H9 (cell line): ENCODE measurements around the gene NEURL3. TPM values are rescaled to one million over a fixed set of nuclear protein-coding genes. Genes with fewer than 3 reads are reported as not detected.

Experiments used
- DNase-seq: peaks from one replicate; pipeline ENCODE4 v3.0.0-alpha.2; 2017
- H2AFZ ChIP-seq: one replicate; pipeline ENCODE4 v1.6.1; 2013; ENCODE audit warnings: mild to moderate bottlenecking, low read length, control low read depth, moderate library complexity
- H2AK5ac ChIP-seq: 2 replicates; pipeline ENCODE4 v1.6.1; 2013; ENCODE audit warnings: low read length, control low read depth, mixed read lengths; ENCODE audit not compliant: insufficient read length
- H2BK120ac ChIP-seq: one replicate; pipeline ENCODE4 v1.6.1; 2013; ENCODE audit warnings: low read depth, mild to moderate bottlenecking, low read length, control low read depth, inconsistent platforms; ENCODE audit not compliant: poor library complexity, severe bottlenecking
- H2BK12ac ChIP-seq: 2 replicates; pipeline ENCODE4 v1.6.1; 2013; ENCODE audit warnings: low read length, control low read depth, mixed read lengths, low read depth; ENCODE audit not compliant: insufficient read length
- H2BK15ac ChIP-seq: 2 replicates; pipeline ENCODE4 v1.6.1; 2013; ENCODE audit warnings: low read depth, low read length, control low read depth
- H2BK20ac ChIP-seq: one replicate; pipeline ENCODE4 v1.6.1; 2013; ENCODE audit warnings: low read depth, mild to moderate bottlenecking, low read length, control low read depth, inconsistent platforms; ENCODE audit not compliant: poor library complexity, severe bottlenecking
- H2BK5ac ChIP-seq: 2 replicates; pipeline ENCODE4 v1.6.1; 2013; ENCODE audit warnings: low read length, control low read depth, mixed read lengths; ENCODE audit not compliant: insufficient read length
- H3K14ac ChIP-seq: 2 replicates; pipeline ENCODE4 v1.6.1; 2013; ENCODE audit warnings: low read length, control low read depth; ENCODE audit not compliant: insufficient read depth
- H3K18ac ChIP-seq: 2 replicates; pipeline ENCODE4 v1.6.1; 2013; ENCODE audit warnings: low read depth, mild to moderate bottlenecking, mixed read lengths, low read length, control low read depth; ENCODE audit not compliant: insufficient read length
- H3K23ac ChIP-seq: 2 replicates; pipeline ENCODE4 v1.6.1; 2013; ENCODE audit warnings: low read length, control low read depth, mixed read lengths, low read depth; ENCODE audit not compliant: insufficient read length
- H3K23me2 ChIP-seq: 2 replicates; pipeline ENCODE4 v1.6.1; 2013; ENCODE audit warnings: low read depth, mild to moderate bottlenecking, mixed read lengths, low read length, control low read depth; ENCODE audit not compliant: insufficient read length, poor library complexity, severe bottlenecking
- H3K27ac ChIP-seq: 2 replicates; pipeline ENCODE4 v1.5.1; 2013; ENCODE audit warnings: low read length, control low read depth, mixed read lengths, low read depth; ENCODE audit not compliant: insufficient read length
- H3K27me3 ChIP-seq: 2 replicates; pipeline ENCODE4 v1.6.1; 2013; ENCODE audit warnings: low read length, control low read depth, inconsistent platforms; ENCODE audit not compliant: insufficient read depth
- H3K4ac ChIP-seq: 2 replicates; pipeline ENCODE4 v1.6.1; 2013; ENCODE audit warnings: low read depth, mild to moderate bottlenecking, control low read depth, inconsistent platforms, low read length, moderate library complexity
- H3K4me1 ChIP-seq: 2 replicates; pipeline ENCODE4 v1.6.1; 2013; ENCODE audit warnings: low read length, control low read depth, inconsistent platforms; ENCODE audit not compliant: insufficient read depth
- H3K4me2 ChIP-seq: 2 replicates; pipeline ENCODE4 v1.6.1; 2013; ENCODE audit warnings: low read length, control low read depth, mixed read lengths; ENCODE audit not compliant: insufficient read length, insufficient read depth
- H3K56ac ChIP-seq: 2 replicates; pipeline ENCODE4 v1.6.1; 2013; ENCODE audit warnings: low read depth, mild to moderate bottlenecking, mixed read lengths, low read length, control low read depth; ENCODE audit not compliant: insufficient read length
- H3K79me1 ChIP-seq: 2 replicates; pipeline ENCODE4 v1.6.1; 2013; ENCODE audit warnings: low read depth, mild to moderate bottlenecking, moderate library complexity, low read length, control low read depth, inconsistent platforms; ENCODE audit not compliant: insufficient read depth, poor library complexity, severe bottlenecking
- H3K79me2 ChIP-seq: 2 replicates; pipeline ENCODE4 v1.6.1; 2013; ENCODE audit warnings: low read length, control low read depth, inconsistent platforms; ENCODE audit not compliant: insufficient read depth
- H3K9ac ChIP-seq: 2 replicates; pipeline ENCODE4 v1.6.1; 2013; ENCODE audit warnings: low read length, control low read depth, mixed read lengths; ENCODE audit not compliant: insufficient read length; ENCODE audit errors: extremely low read depth
- H3K9me3 ChIP-seq: one replicate; pipeline ENCODE4 v1.6.1; 2013; ENCODE audit warnings: low read depth, low read length, inconsistent platforms; ENCODE audit not compliant: control insufficient read depth
- H3T11ph ChIP-seq: one replicate; pipeline ENCODE4 v1.6.1; 2013; ENCODE audit warnings: mild to moderate bottlenecking, low read length, control low read depth, inconsistent platforms
- H4K20me1 ChIP-seq: one replicate; pipeline ENCODE4 v1.6.1; 2013; ENCODE audit not compliant: control insufficient read depth, insufficient read length, insufficient read depth
- H4K5ac ChIP-seq: 2 replicates; pipeline ENCODE4 v1.6.1; 2013; ENCODE audit warnings: low read depth, mild to moderate bottlenecking, mixed read lengths, low read length, control low read depth; ENCODE audit not compliant: insufficient read length
- H4K8ac ChIP-seq: replicated peaks from 2 replicates; pipeline ENCODE4 v1.6.1; 2013; ENCODE audit warnings: low read length, control low read depth, mixed read lengths, low read depth; ENCODE audit not compliant: insufficient read length
- H4K91ac ChIP-seq: 2 replicates; pipeline ENCODE4 v1.6.1; 2013; ENCODE audit warnings: low read depth, mild to moderate bottlenecking, moderate library complexity, mixed read lengths, low read length, control low read depth; ENCODE audit not compliant: insufficient read length
- H3K27ac Mint-ChIP-seq, 3 experiments: 2 replicates in 2 of 3; 3 replicates in 1 of 3; pipeline ENCODE4 v1.8.0; 2020 to 2021; ENCODE audit warnings: mixed read lengths in 3 of 3, mild to moderate bottlenecking in 1 of 3, moderate library complexity in 1 of 3
- H3K27me3 Mint-ChIP-seq: 2 replicates; pipeline ENCODE4 v1.8.0; 2021; ENCODE audit warnings: low read depth, mild to moderate bottlenecking, moderate library complexity, mixed read lengths
- H3K36me3 Mint-ChIP-seq, 3 experiments: 2 replicates in 2 of 3; 3 replicates in 1 of 3; pipeline ENCODE4 v1.8.0; 2020 to 2021; ENCODE audit warnings: low read depth in 3 of 3, mixed read lengths in 3 of 3; ENCODE audit not compliant: insufficient read depth in 1 of 3
- H3K4me1 Mint-ChIP-seq, 2 experiments: 2 replicates each; pipeline ENCODE4 v1.8.0; 2020; ENCODE audit warnings: mixed read lengths in 2 of 2
- H3K4me3 Mint-ChIP-seq, 2 experiments: 2 replicates in 1 of 2; 3 replicates in 1 of 2; pipeline ENCODE4 v1.8.0; 2020 to 2021; ENCODE audit warnings: mild to moderate bottlenecking in 2 of 2, mixed read lengths in 2 of 2, moderate library complexity in 1 of 2
- H3K9me3 Mint-ChIP-seq, 2 experiments: 2 replicates in 1 of 2; 3 replicates in 1 of 2; pipeline ENCODE4 v1.8.0; 2020; ENCODE audit warnings: mild to moderate bottlenecking in 2 of 2, mixed read lengths in 2 of 2, moderate library complexity in 1 of 2
- CTCF ChIP-seq: fragments of 200-600 bp; sonication (generic); conservative IDR thresholded peaks from 3 replicates; pipeline ENCODE4 v1.8.0; 2021; ENCODE audit warnings: antibody characterized with exemption, mild to moderate bottlenecking
- WGBS: extraction: QIAGEN DNeasy Blood & Tissue Kit; methylation state at CpG from one replicate; pipeline ENCODE4 v1.1.7; 2013; ENCODE audit warnings: missing lambda C conversion rate, low lambda C conversion rate, mixed read lengths; ENCODE audit not compliant: insufficient read length; ENCODE audit errors: extremely low coverage; 5-methylcytosine and 5-hydroxymethylcytosine counted together
- total RNA-seq: library from RNA; stranded (reverse); gene quantifications from 2 replicates; pipeline ENCODE4 v1.2.1, GENCODE V29; 2021

Gene NEURL3
- total RNA-seq, 1 experiment from 2014 or later = not detected

- Histone ChIP-seq H2AK5ac (no peak overlapping the region), H3K79me1 (no peaks in the 10 kb centered on the region), H3K23ac (no peak overlapping the region), H2BK20ac (no peak overlapping the region), H4K5ac (no peak overlapping the region), H4K8ac (no peak overlapping the region), H3K14ac (no peak overlapping the region), H3K18ac (no peak overlapping the region), H2AFZ (no peak overlapping the region), H3K27ac (no peak overlapping the region), H3T11ph (no peak overlapping the region), H3K56ac (no peak overlapping the region), H3K4me2 (no peak overlapping the region), H2BK120ac (no peak overlapping the region), H2BK15ac (no peak overlapping the region), H4K20me1 (no peaks in the 10 kb centered on the region), H3K23me2 (peaks cover 2% of the 10 kb centered on the region), H2BK12ac (no peak overlapping the region), H4K91ac (no peak overlapping the region), H3K4me1 (peaks cover 3% of the 10 kb centered on the region; the same call in 1 of the 2 replicates), H3K4ac (no peak overlapping the region), H3K27me3 (no peaks in the 10 kb centered on the region), H3K79me2 (no peaks in the 10 kb centered on the region), H3K9ac (no peak overlapping the region), H3K9me3 (no peaks in the 10 kb centered on the region), H2BK5ac (no peak overlapping the region)
- Mint-ChIP-seq H3K36me3 (no peaks in the 10 kb centered on the region), H3K4me3 (peak overlapping the region in 1 of 2 experiments; percentile 24; a peak in 2 of 5 replicates), H3K9me3 (no peaks in the 10 kb centered on the region), H3K27ac (no peak overlapping the region; a peak in 1 of 7 replicates), H3K27me3 (peaks cover 67% of the 10 kb centered on the region), H3K4me1 (peaks cover 15 to 29% of the 10 kb centered on the region in 2 experiments)
- no CpG with 5 or more reads among the region's 9 CpGs for WGBS
- no peak for DNase-seq
- no peak for TF ChIP-seq CTCF
Observed at GRCh38 chr2:96529376-96530143, 24.4 kb upstream of the NEURL3 start.
